RCC 7860 (cell line): ENCODE results near the gene INPP5D.
A peak's percentile ranks its signal among the peaks of the same experiment; 100 is the strongest.
"Not testable (repeated sequence)": the region's sequence is repeated elsewhere in the genome, so short reads cannot be mapped to it uniquely, and the experiment has no call there.

ENCODE experiments used
- DNase-seq: peaks from one replicate; pipeline ENCODE4 v3.0.0-alpha.2; 2015; ENCODE audit warnings: low spot score
- FAIRE-seq: peaks from 2 replicates; lab custom pipeline; 2012; peaks lifted over from hg19 to GRCh38; lab: Jason Lieb, UNC

INPP5D gene

DNA sequence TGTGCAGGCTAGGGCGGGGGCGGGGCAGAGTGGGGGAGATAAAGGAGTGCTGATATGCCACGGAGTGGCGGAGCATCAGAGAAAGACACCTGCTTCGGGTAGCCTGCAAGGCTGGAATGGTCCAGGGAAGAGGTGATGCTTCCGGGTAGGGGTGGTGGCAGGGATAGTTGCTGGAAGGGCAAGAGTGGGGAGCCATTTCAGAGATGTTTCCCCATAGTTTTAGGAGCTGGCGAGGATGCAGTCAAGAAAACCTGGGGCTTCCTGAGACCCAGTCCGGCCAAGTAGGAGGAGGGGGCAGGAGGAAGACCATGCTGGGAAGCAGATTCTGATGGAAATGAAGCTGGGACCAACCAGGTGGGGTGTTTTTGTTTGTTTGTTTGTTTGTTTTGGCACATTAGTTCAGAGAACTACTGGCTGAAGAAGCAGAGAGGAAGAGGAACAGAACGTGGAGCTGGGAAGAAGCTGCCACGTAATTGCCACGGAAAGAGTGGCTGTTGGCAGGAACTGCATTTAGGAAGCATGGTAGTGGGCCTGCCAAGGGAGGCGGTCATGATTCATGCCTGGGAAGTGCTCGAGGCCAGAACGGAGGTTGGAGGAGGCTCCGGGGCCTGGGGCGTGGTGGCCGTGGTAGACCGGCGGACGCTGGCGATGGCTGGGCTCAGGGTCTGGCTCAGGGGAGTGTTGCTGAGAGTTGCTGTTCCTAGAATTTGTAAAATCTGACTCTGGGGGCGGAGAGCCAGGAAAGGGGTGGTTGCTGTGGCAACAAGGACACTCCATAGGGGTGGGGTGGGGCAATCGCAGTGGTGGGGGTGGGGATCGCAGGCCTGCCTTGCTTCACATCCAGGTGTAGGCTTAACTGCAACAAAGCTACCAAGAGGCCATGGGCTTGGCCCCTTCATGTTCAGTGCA, 8.6 kb upstream of the INPP5D start:
- DNase-seq (no peak), FAIRE-seq (no peak)

DNA sequence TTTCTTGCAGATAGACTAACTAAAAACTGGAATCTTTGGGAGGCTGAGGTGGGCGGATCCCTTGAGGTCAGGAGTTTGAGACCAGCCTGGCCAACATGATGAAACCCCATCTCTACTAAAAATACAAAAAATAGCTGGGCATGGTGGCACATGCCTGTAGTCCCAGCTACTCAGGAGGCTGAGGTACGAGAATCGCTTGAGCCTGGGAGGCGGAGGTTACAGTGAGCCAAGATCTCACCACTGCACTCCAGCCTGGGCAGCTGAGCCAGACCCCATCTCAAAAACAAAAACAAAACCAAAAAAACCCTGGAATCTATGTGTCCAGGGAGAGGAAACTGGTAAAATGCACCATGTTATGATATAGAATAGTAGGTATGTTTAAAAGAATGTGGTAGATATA, 7.6 kb upstream of the INPP5D start:
- not testable (repeated sequence) for DNase-seq, FAIRE-seq

DNA sequence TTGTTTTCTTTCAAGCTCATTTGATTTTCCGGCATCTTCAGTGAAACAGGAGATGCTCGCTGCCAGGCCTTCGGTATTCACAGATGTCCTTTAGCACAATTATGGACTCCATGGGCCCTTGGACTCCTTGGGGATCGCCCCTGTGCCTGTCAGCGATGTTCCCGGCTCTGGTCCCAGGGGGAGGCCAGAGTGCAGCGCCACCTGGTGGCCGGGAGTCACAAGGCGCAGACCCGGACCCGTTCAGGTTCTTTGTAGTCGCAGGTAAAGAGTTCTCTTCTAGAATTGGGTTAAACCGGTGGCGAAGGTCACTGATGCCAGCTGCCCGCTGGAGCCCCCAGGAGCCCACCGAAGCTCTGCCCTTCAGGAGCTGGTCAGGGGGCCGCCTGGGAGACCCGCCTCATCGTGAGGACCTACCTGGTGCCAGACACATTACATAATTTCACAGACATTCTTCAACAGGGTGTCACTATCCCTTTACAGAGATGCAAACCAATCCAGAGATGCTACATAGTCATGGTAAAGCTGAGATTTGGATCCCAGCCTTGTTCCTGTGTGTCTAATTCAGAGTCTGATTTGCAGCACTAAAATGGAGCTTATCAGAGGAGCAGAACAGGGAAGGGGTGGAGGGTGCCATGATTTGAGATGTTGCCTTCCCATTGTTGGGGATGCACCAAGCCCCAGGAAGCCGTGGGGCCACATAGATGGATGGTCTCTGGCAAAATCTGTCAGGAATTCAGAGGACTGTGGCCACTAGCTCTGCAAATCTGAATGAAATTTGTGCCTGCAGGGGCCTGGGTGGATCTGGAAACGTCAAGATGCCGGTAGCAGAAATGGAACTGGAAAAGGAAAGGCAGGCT, 6.0 kb upstream of the INPP5D start:
- peak; percentile 45 for DNase-seq
- no peak for FAIRE-seq

DNA sequence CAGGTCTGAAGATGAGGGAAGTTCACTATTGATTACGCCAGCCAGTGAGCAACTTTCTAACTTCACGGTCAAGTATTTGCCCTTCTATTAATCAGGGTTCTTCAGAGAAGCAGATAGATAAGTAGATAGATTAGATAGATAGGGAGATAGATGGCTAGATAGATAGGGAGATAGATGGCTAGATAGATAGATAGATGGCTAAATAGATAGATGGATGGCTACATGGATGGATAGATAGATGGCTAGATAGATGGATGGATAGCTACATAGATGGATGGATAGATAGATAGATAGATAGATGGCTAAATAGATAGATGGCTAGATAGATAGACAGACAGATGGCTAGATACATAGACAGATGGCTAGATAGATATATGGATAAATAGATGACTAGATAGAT, 4.8 kb upstream of the INPP5D start:
- FAIRE-seq (no peak), DNase-seq (no peak)

DNA sequence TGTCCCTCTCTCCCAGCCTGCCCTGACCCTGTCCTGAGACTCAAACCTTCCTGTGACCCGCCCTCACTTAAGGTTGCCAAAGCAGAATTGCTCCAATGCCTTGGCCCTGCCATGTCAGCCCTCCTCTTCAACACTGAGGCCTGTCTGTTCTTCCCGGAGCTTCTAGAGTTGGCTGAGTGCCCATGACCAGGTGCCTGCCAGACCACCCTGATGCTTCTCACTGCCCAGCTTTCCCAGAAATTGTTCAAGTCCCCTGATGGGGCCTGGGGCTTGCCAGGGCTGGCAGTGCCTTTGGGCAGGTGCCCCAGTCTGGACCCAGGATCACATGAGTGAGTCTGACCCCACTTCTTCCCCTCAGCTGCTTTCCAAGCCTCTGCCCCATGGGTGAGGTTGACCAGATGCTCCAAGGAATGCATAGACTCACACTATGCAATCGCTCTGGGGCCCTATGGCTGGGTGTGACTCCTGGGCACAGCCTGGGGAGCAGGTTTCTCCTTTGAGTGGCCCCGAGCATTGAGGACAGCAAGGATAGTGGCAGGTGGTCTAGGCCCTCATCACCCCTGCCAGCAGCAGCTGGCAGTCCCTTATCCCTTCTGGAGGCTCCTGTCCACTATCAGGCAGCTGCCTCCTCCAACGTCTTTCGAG, 3.1 kb upstream of the INPP5D start:
- FAIRE-seq (no peak), DNase-seq (no peak)

DNA sequence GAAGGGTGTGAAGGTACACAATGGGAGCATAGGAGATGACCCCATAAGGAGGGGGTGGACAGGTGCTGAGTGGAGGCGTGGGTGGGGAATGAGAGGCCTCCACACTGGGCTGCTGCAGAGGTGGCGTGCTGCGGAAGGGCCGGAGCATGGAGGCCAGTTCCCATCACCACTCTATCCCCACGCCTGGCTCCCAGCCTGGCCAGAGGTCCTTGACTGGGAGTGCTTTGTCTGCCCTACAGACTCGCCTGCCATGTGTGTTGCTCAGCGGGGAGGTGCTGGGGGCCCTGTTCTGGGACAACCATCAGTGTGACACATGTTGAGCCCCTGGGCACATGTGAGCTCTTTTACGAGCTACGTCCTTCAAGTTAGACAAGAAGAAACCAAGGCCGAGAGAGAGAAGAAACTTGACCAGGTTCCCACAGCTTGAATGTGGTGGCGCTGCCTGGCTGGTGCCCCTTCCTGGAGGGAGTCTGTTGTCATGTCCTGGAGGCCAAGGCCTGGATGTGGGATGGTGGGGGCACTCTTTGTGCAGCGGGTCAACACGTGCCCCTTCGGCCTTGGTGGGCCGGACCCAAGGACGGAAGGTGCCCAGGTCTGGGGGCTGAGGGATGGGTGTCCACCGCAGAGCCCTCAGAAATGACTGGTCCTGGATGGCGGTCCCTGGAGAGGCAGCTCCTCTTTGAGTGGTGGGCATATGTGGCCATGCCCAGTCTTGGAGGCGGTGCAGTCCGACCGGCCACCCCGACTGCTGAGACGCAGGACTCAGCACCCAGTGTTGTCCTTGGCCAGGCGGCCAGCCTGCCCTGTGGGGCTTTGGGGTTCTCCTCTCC, 1.2 kb upstream of the INPP5D start:
- FAIRE-seq (no peak), DNase-seq (no peak)

DNA sequence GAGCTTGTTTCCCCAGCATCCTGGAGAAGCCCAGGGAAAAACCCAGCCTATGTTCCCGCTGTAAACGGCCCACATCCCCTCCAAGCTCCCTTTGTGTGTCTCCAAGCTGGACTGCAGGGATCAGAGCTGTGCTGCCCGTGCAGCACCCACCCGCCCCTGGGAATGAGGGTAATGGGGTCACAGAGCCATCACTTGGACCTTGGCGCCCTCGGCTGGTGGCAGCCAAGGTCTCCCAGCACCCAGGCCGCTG, 670 bp upstream of the INPP5D start:
- no peak for FAIRE-seq

DNA sequence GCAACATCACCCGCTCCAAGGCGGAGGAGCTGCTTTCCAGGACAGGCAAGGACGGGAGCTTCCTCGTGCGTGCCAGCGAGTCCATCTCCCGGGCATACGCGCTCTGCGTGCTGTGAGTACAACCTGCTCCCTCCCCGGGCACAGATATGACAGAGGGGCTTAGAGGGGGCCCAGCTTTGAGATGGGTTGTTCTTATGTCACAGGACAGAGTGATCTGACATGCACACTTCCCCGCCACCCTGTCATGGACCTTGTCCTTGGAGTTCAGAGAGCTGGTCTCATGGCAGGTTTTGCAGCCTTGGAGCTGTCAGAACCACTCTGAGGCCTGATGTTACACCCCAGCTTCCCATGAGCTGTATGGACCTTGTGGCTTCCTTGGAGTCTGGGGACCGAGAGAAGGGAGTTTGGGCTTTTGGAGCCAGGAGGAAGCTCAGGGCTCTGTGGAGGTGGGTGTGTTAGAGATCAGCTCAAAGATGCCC, 398 bp downstream of the INPP5D start:
- FAIRE-seq (no peak), DNase-seq (no peak)

More for the DNA sequence above, 670 bp upstream of the INPP5D start:
- no peak for DNase-seq

DNA sequence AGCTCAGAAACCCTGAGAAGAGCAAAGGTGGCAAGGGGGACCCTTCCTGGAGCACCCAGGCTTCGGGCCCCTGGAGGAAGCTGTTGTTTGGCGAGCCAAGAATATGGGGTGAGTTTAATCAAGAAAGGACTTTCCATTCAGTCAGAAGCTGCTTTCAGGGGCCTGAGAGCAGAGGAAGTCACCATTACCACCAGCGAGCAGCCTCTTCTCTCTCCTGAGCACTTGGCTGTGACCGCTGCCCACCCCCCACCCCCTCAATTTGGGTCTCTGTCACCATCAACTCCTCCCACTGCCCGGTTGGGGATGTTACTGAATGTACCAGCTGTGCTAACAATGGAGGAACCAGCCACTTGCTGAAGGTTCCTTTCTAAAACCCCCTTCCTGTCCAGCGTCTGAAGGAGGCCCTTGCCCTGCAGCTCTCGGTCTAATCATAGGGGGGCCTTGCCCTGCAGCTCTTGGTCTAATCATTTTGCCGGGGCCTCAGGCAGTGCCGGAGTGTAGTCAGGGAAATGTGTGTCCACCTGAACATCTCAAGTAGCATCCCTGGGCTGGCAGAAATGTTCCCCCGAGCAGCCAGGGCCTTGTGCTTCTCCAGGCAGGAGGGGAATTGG, 943 bp downstream of the INPP5D start:
- FAIRE-seq, result no peak
- DNase-seq, result no peak

DNA sequence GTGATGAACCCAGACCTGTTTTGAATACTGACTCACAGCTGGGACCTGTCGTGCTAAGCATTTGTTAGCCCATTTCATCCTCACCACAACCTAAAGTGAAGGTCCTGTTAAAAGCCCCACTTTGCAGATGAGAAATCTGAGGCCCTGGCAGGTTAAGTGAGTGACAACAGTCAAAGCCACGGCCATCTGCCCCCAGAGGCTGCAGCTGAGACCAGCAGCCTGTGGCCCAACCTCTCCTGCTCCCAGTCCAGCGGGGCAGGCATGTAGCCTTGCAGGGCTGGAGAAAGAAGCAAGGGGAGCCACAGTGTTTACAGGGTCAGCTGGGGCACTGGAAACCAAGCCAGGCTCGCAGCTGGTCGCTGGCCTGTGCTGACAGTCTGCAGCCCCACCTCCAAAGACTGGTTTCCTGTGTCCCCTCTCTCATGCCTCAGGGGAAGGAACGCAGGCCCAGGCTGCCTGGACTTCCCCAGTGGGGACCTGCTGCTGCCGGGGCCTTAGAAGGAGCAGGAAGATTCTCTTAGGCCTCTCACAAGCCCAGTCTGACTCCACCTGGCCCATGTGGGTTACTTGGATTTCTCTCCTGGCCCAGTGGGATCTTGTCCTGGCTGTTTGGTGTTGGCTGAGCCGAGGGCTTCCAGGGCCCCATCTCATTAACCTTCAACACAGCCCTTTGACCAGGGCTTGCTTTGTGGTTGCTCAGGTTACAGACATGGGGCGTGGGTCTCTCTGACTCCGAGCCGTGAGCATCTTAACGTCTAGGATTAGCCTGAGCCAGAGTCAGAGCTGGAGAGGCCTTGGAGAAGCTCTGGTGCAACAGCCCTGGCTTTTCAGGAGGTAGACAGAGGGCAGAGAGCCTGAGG, 1.7 kb downstream of the INPP5D start:
- FAIRE-seq (no peak), DNase-seq (no peak)

DNA sequence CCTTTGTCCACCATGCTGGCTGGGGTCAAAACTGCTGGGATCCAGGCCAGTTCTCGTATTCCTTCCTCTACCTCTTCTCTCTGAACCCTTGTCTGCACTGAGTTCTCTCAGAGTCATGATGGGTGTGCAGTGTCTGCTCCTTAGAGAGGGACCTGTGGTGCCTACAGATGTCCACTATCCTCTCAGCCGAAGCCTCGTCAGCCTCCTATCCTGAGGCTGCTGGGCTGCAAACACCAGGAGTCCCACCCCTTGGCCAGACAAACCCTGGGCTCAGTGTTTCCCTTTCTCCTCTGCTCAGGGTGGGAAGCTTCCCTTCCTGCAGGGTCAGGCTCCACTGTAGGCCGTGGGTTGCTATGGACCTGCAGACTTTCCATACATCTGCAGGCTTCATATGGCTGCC, 2.3 kb downstream of the INPP5D start:
- no peak for FAIRE-seq
- DNase-seq, result no peak

DNA sequence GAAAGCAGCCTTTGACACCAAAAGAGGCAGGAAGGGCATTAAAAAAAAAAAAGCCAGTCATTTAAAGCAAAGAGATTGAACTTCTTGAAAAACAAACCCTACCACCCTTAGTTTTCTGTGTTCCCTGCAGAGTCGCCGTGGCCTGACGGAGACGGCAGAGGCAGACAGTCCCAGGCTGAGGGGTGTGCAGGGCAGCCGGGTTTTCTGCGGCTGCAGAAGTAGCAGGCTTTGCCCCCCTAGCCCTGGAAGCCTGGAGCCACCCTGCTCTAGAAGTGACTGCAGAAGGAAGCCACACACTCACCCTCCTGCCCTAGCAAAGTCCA, 2.8 kb downstream of the INPP5D start:
- DNase-seq, result no peak
- FAIRE-seq, result no peak

DNA sequence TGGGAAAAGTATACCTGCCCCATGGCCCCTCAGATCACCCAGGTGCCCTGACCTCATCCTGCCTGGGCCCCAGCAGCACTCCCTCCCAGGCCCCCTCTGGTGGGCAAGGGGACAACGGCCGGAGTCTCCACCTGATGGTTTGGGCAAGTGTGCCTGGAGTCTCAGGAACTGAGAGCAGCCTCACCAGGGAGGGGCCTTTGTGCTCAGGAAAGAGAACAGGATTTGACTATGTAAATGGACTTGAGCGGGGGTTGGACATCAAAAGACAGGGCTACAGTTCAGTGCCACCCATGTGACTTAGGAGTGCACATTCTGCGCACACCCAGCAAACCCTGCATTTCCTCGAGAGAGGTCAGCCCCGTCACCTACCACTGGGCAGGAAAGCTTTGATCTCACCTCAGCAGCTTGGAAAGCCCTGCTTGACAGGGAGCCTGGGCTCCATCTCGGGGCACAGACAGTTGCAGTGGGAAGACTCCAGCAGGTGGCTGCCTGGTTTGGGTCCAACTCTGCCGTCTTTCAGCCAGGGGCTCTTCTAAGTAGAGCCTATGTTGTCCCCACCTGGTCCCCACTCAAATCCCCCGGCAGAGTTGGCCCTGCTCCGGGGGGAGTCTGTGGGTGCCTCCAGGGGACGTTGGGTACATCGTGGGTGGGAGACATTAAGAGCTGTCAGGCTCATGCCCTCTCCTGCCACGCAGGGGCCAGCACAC, 3.3 kb downstream of the INPP5D start:
- no peak for DNase-seq
- FAIRE-seq, result no peak

DNA sequence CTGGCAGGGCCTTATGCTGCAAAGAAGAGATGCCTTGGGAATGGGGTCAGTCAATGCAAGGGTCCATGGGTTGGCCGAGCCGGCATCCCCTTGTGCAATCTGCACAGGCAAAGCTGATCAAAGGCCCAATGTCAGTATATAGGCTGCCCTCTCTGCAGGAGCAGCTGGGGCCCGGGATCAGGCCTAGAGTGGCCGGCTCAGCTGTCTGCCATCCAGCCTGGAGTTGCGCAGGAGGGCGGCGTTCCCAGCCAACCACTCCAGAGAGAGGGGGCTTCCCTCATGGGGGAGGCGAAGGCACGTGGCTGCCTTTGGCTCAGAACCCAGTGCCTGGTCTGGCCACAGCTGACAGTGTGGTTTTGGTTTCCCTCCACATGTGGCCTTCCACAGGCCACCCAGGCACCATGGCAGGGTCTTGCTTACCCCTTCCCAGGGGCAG, 3.9 kb downstream of the INPP5D start:
- no peak for FAIRE-seq
- DNase-seq, result no peak

DNA sequence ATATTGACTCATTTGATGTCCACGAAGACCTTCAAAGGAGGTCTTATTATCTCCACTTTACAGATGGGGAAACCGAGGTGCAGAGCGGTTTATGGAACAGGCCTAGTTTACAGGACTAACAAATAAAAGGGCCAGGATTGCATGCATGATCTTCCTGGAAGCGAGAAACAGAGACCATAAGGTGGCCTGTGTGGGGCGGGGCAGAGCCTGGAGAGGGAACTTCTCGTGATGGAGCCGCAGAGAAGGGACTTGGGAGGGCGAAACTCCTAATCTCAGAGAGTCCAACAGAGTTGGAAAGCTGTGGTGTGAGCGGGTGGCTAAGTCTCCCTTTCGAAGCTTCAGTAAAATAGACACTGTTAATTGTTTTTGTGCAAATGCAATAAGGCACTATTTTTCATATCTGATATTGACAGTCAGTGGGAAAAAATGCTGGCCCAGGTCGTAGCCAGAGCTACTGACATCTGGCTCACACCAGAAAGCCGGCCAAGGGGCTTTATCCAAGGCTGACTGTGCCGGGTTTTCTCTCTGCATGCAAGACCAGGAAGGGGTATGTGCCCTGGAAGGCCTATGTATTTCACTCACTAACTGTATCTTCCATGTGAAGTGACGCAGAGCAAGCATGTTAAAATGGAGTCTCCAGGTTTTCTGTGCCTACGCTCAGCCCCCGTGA, 4.5 kb downstream of the INPP5D start:
- DNase-seq (no peak), FAIRE-seq (no peak)

DNA sequence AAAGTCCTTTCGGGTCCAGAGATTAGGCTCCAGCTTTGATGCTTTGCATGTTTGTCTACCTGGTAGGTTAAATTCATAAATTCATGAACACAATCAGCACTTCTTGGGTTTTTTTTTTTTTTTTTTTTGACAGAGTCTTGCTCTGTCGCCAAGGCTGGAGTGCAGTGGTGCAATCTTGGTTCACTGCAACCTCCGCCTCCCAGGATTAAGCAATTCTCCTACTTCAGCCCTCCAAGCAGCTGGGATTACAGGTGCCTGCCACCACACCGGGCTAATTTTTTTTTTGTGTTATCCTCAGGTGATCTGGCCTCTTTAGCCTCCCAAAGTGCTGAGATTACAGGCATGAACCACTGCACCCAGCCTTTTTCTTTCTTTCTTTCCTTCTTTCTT, 5.1 kb downstream of the INPP5D start:
- FAIRE-seq, DNase-seq: not testable (repeated sequence)

DNA sequence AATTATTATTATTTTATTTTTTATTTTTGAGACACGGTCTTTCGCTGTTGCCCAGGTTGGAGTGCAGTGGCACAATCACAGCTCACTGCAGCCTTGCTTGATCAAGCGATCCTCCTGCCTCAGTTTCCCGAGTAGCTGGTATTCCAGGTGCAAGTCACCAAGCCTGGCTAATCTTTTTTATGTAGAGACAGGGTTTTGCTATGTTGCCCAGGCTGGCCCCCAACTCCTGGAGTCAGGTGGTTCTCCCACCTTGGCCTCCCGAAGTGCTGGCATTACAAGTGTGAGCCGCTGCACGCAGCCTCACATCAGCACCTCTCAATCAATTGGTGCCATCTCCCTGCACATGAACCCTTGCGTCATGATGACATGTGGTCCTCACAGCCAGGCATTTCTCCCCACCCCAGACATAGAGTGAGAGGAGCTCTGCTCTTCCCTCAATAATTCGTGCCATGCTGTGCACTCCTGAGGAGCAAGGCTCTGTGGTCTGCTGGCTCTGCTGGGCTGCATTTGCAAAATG, 5.9 kb downstream of the INPP5D start:
- DNase-seq, result no peak
- FAIRE-seq, result no peak
